Measurements from ENCODE around the gene ALDOC. TPM values are rescaled to one million over a fixed set of nuclear protein-coding genes. Genes with fewer than 3 reads are reported as not detected.
A peak's percentile ranks its signal among the peaks of the same experiment; 100 is the strongest.

Gene ALDOC
- total RNA-seq, 1 donor from 2014 or later: 70.2 TPM

GRCh38 chr17:28553000-28553505 is 23.6 kb downstream of the ALDOC start:
- Mint-ChIP-seq H3K9me3 (no peaks in the 10 kb centered on the region), H3K27me3 (no peaks in the 10 kb centered on the region), H3K36me3 (ENCODE audit: low read depth) (peaks cover 51% of the 10 kb centered on the region), H3K27ac (peak overlapping the region; percentile 14), H3K4me3 (peak overlapping the region; percentile 96), H3K4me1 (peaks cover 55% of the 10 kb centered on the region)
- DNase-seq: no peak
- intact Hi-C loops (cut with micrococcal nuclease): loop anchor here (1.0 to 5.0 kb wide), 3 partner anchors 18 to 136 kb away; partner anchors contain the start of gene PIGS

- Mint-ChIP-seq H3K4me3 (peak within 1 kb of the TSS; percentile 96), H3K27me3 (no peaks in the 10 kb centered on the region), H3K36me3 (ENCODE audit: low read depth) (peaks cover 48% of the 10 kb centered on the region), H3K9me3 (no peaks in the 10 kb centered on the region), H3K4me1 (peaks cover 53% of the 10 kb centered on the region), H3K27ac (peak within 1 kb of the TSS; percentile 90)
- intact Hi-C loops (cut with micrococcal nuclease): loop anchor here (1.0 to 5.0 kb wide), 3 partner anchors 19 to 135 kb away; partner anchors contain the start of gene PIGS
- DNase-seq: peak; percentile 94
These were observed 24.3 kb downstream of the ALDOC start, which contains the start of gene UNC119 for GRCh38 chr17:28552176-28552999. TSS of gene UNC119 (minus strand) at chr17:28552624. CDS start at chr17:28552557, 67 bp downstream.

- H3K4me3 Mint-ChIP-seq: peak overlapping the region; percentile 96
- no peaks in the 10 kb centered on the region for H3K27me3 Mint-ChIP-seq
- intact Hi-C loops (cut with micrococcal nuclease): loop anchor here (1.0 to 5.0 kb wide), 3 partner anchors 20 to 134 kb away; partner anchors contain the start of gene PIGS
- H3K36me3 Mint-ChIP-seq (ENCODE audit: low read depth): peaks cover 40% of the 10 kb centered on the region
- H3K27ac Mint-ChIP-seq: peak overlapping the region; percentile 90
- no peaks in the 10 kb centered on the region for H3K9me3 Mint-ChIP-seq
- H3K4me1 Mint-ChIP-seq: peaks cover 53% of the 10 kb centered on the region
- DNase-seq: peak; percentile 68
These were observed 25.1 kb downstream of the ALDOC start for GRCh38 chr17:28551421-28552175.

GRCh38 chr17:28550858-28551257 is 25.8 kb downstream of the ALDOC start:
- Mint-ChIP-seq H3K4me3 (peak overlapping the region; percentile 96), H3K9me3 (no peaks in the 10 kb centered on the region), H3K27ac (peak overlapping the region; percentile 34), H3K36me3 (ENCODE audit: low read depth) (peaks cover 36% of the 10 kb centered on the region), H3K4me1 (peaks cover 53% of the 10 kb centered on the region), H3K27me3 (no peaks in the 10 kb centered on the region)
- intact Hi-C loops (cut with micrococcal nuclease): loop anchor here (5.0 kb wide), 2 partner anchors 91 to 134 kb away; no protein-coding TSS in a partner anchor
- DNase-seq: peak; percentile 65

GRCh38 chr17:28549236-28550132 is 27.2 kb downstream of the ALDOC start:
- Mint-ChIP-seq H3K4me3 (peak overlapping the region; percentile 96), H3K27ac (peak overlapping the region; percentile 94), H3K4me1 (peaks cover 54% of the 10 kb centered on the region), H3K27me3 (no peaks in the 10 kb centered on the region), H3K9me3 (no peaks in the 10 kb centered on the region), H3K36me3 (ENCODE audit: low read depth) (peaks cover 30% of the 10 kb centered on the region)
- intact Hi-C loops (cut with micrococcal nuclease): loop anchor here (2.0 to 5.0 kb wide), 4 partner anchors 49 to 132 kb away; partner anchors contain the start of gene SPAG5
- peak; percentile 94 for DNase-seq

GRCh38 chr17:28548417-28549130 is 28.1 kb downstream of the ALDOC start:
- H3K9me3 Mint-ChIP-seq: no peaks in the 10 kb centered on the region
- peaks cover 20% of the 10 kb centered on the region for H3K36me3 Mint-ChIP-seq (ENCODE audit: low read depth)
- intact Hi-C loops (cut with micrococcal nuclease): loop anchor here (2.0 kb wide), 2 partner anchors 50 to 54 kb away; partner anchors contain the start of gene SPAG5
- peak overlapping the region; percentile 94 for H3K27ac Mint-ChIP-seq
- peak overlapping the region; percentile 96 for H3K4me3 Mint-ChIP-seq
- H3K27me3 Mint-ChIP-seq: no peaks in the 10 kb centered on the region
- peaks cover 47% of the 10 kb centered on the region for H3K4me1 Mint-ChIP-seq
- no peak for DNase-seq

- DNase-seq: peak; percentile 91
- H3K27me3 Mint-ChIP-seq: no peaks in the 10 kb centered on the region
- peaks cover 44% of the 10 kb centered on the region for H3K4me1 Mint-ChIP-seq
- H3K4me3 Mint-ChIP-seq: peak overlapping the region; percentile 96
- H3K27ac Mint-ChIP-seq: peak overlapping the region; percentile 94
- H3K36me3 Mint-ChIP-seq (ENCODE audit: low read depth): peaks cover 15% of the 10 kb centered on the region
- intact Hi-C loops (cut with micrococcal nuclease): loop anchor here (2.0 kb wide), 2 partner anchors 51 to 53 kb away; partner anchors contain the start of gene SPAG5
- H3K9me3 Mint-ChIP-seq: no peaks in the 10 kb centered on the region
These were observed 28.9 kb downstream of the ALDOC start for GRCh38 chr17:28547623-28548416.

GRCh38 chr17:28547096-28547622 is 29.5 kb downstream of the ALDOC start:
- Mint-ChIP-seq H3K36me3 (ENCODE audit: low read depth) (peaks cover 15% of the 10 kb centered on the region), H3K4me1 (peaks cover 42% of the 10 kb centered on the region), H3K27ac (peak overlapping the region; percentile 47), H3K27me3 (no peaks in the 10 kb centered on the region), H3K9me3 (no peaks in the 10 kb centered on the region), H3K4me3 (peak overlapping the region; percentile 38)
- intact Hi-C loops (cut with micrococcal nuclease): no loop called here
- no peak for DNase-seq

GRCh38 chr17:28545787-28546415 is 30.8 kb downstream of the ALDOC start:
- Mint-ChIP-seq H3K36me3 (ENCODE audit: low read depth) (peaks cover 11% of the 10 kb centered on the region), H3K9me3 (no peaks in the 10 kb centered on the region), H3K4me3 (no peak overlapping the region), H3K4me1 (peaks cover 31% of the 10 kb centered on the region), H3K27me3 (no peaks in the 10 kb centered on the region), H3K27ac (no peak overlapping the region)
- no peak for DNase-seq
- intact Hi-C loops (cut with micrococcal nuclease): no loop called here

- Mint-ChIP-seq H3K36me3 (ENCODE audit: low read depth) (peaks cover 11% of the 10 kb centered on the region), H3K27ac (no peak overlapping the region), H3K9me3 (no peaks in the 10 kb centered on the region), H3K27me3 (no peaks in the 10 kb centered on the region), H3K4me3 (no peak overlapping the region), H3K4me1 (peaks cover 23% of the 10 kb centered on the region)
- intact Hi-C loops (cut with micrococcal nuclease): no loop called here
- no peak for DNase-seq
These were observed 31.6 kb downstream of the ALDOC start for GRCh38 chr17:28545141-28545503.

- H3K4me3 Mint-ChIP-seq: no peak overlapping the region
- H3K36me3 Mint-ChIP-seq (ENCODE audit: low read depth): peaks cover 11% of the 10 kb centered on the region
- H3K27ac Mint-ChIP-seq: no peak overlapping the region
- H3K4me1 Mint-ChIP-seq: peaks cover 18% of the 10 kb centered on the region
- no peaks in the 10 kb centered on the region for H3K9me3 Mint-ChIP-seq
- DNase-seq: no peak
- no peaks in the 10 kb centered on the region for H3K27me3 Mint-ChIP-seq
- intact Hi-C loops (cut with micrococcal nuclease): no loop called here
These were observed 32.1 kb downstream of the ALDOC start for GRCh38 chr17:28544402-28545140.
